HFFc6 (cell line): ENCODE data around the gene CCNA1. TPM values are rescaled to one million over a fixed set of nuclear protein-coding genes. Genes with fewer than 3 reads are reported as not detected.

Experiments
- DNase-seq: peaks from one replicate; pipeline ENCODE4 v3.0.0-alpha.2; 2018
- H3K27ac Mint-ChIP-seq: 2 replicates; pipeline ENCODE4 v1.8.0; 2020; ENCODE audit warnings: mild to moderate bottlenecking, mixed read lengths
- H3K27me3 Mint-ChIP-seq: 2 replicates; pipeline ENCODE4 v1.8.0; 2021; ENCODE audit warnings: mild to moderate bottlenecking, moderate library complexity, mixed read lengths; ENCODE audit not compliant: insufficient read depth
- H3K36me3 Mint-ChIP-seq: 2 replicates; pipeline ENCODE4 v1.8.0; 2021; ENCODE audit warnings: low read depth, mixed read lengths
- H3K4me1 Mint-ChIP-seq: 2 replicates; pipeline ENCODE4 v1.8.0; 2020; ENCODE audit warnings: low read depth, mixed read lengths
- H3K4me3 Mint-ChIP-seq: 2 replicates; pipeline ENCODE4 v1.8.0; 2020; ENCODE audit warnings: mild to moderate bottlenecking, moderate library complexity, mixed read lengths
- H3K9me3 Mint-ChIP-seq: 2 replicates; pipeline ENCODE4 v1.8.0; 2020; ENCODE audit warnings: mild to moderate bottlenecking, mixed read lengths
- CTCF ChIP-seq: fragments of 200-600 bp; sonication (generic); IDR thresholded peaks from 2 replicates; pipeline ENCODE4 v1.5.0; 2021; ENCODE audit warnings: antibody characterized with exemption, mild to moderate bottlenecking
- total RNA-seq, 6 experiments: library from RNA; stranded (reverse); fragmentation: NEBNext Ultra II Directional; extraction: Animal tissue kit (Norgen Biotek cat#: 25700); gene quantifications; 2 replicates in 1 of 6; 3 replicates in 5 of 6; pipeline ENCODE4 v1.2.3, GENCODE V29; 2021

CCNA1 gene
- total RNA-seq, 6 experiments from 2014 or later: not detected

- H3K27me3 Mint-ChIP-seq: peaks cover 9% of the 10 kb centered on the region
- no peaks in the 10 kb centered on the region for H3K9me3 Mint-ChIP-seq
- TF ChIP-seq CTCF: no peak
- DNase-seq: no peak
- no peak overlapping the region for H3K27ac Mint-ChIP-seq
- no peaks in the 10 kb centered on the region for H3K4me1 Mint-ChIP-seq
- no peaks in the 10 kb centered on the region for H3K36me3 Mint-ChIP-seq
- H3K4me3 Mint-ChIP-seq: no peak overlapping the region
Measured at GRCh38 chr13:36454987-36455386, 22.7 kb downstream of the CCNA1 start.

GRCh38 chr13:36456577-36456976 lies 24.3 kb downstream of the CCNA1 start:
- no peaks in the 10 kb centered on the region for H3K36me3 Mint-ChIP-seq
- no peak overlapping the region for H3K27ac Mint-ChIP-seq
- H3K4me3 Mint-ChIP-seq: no peak overlapping the region
- H3K27me3 Mint-ChIP-seq: peaks cover 7% of the 10 kb centered on the region
- TF ChIP-seq CTCF: no peak
- H3K9me3 Mint-ChIP-seq: no peaks in the 10 kb centered on the region
- no peak for DNase-seq
- no peaks in the 10 kb centered on the region for H3K4me1 Mint-ChIP-seq

GRCh38 chr13:36461506-36461905 lies 29.2 kb downstream of the CCNA1 start:
- DNase-seq: no peak

GRCh38 chr13:36475468-36475867 lies 43.2 kb downstream of the CCNA1 start:
- TF ChIP-seq CTCF: no peak
- Mint-ChIP-seq H3K4me1 (no peaks in the 10 kb centered on the region), H3K9me3 (peaks cover 29% of the 10 kb centered on the region), H3K27ac (no peak overlapping the region), H3K27me3 (no peaks in the 10 kb centered on the region; the same call in 1 of the 2 replicates), H3K36me3 (0 out of 2 replicates have a peak, but pooled peaks cover 4% of the 10 kb centered on the region), H3K4me3 (no peak overlapping the region)
- DNase-seq: no peak

More at GRCh38 chr13:36461506-36461905, 29.2 kb downstream of the CCNA1 start:
- H3K36me3 Mint-ChIP-seq: no peaks in the 10 kb centered on the region
- H3K27ac Mint-ChIP-seq: no peak overlapping the region
- no peaks in the 10 kb centered on the region for H3K4me1 Mint-ChIP-seq
- peaks cover 4% of the 10 kb centered on the region for H3K27me3 Mint-ChIP-seq
- no peak for TF ChIP-seq CTCF
- no peaks in the 10 kb centered on the region; the same call in 1 of the 2 replicates for H3K9me3 Mint-ChIP-seq
- no peak overlapping the region for H3K4me3 Mint-ChIP-seq

GRCh38 chr13:36476661-36477060 lies 44.4 kb downstream of the CCNA1 start:
- Mint-ChIP-seq H3K27ac (no peak overlapping the region), H3K4me3 (no peak overlapping the region), H3K36me3 (no peaks in the 10 kb centered on the region), H3K9me3 (peaks cover 32% of the 10 kb centered on the region), H3K4me1 (no peaks in the 10 kb centered on the region), H3K27me3 (no peaks in the 10 kb centered on the region)
- no peak for DNase-seq
- TF ChIP-seq CTCF: no peak
